Measurements from ENCODE around the gene VPREB3. TPM values are rescaled to one million over a fixed set of nuclear protein-coding genes. Genes with fewer than 3 reads are reported as not detected.
A peak's percentile ranks its signal among the peaks of the same experiment; 100 is the strongest.

Gene VPREB3
- total and polyA plus RNA-seq, 2 donors (not counting 1 experiment from before 2014, with no cell fraction given) = 92.7 to 461 TPM

DNA sequence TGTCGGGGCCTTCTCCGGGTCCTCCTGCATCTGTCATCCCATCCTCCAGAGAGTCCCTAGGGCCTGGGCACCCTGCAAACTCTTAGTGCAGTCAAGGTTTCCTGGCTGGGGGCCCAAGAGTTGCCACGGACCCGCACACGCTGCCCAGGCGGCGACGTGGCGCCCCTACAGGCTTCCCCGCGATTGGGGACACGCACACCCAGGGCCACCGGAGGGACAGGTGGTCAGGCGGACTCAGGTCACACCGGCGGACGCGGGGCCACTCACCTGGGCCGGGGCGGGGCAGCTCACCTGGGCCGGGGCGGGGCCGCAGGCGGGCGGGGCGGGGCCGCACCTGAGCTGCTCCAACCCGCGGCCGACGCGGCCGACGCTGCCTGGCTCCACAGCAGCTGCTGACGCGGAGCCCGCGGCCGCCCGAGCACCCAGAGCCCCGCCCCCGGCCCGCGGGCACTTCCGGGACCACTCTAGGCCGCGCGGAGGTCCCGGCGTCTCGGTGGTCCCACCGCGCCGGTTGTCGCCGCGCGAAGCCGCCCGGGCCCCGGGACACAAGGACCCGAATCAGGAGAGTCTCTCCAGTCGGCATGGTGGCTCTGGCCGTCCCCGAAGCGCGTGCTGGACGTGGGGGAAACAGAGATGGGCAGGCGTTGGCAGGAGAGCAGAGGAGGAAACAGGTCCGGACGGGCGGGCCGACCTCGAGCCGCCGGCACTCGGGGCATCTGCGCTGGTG is 3.3 kb downstream of the VPREB3 start, which contains the start of gene ZNF70:
Gene ZNF70, minus strand, starts transcription at position 399 of the 727 bp plus-strand sequence. CDS start 5,972 bp downstream, outside the sequence.
- Histone ChIP-seq H3K9ac (ENCODE audit: low read length) (peak within 1 kb of the TSS; percentile 89), H4K20me1 (ENCODE audit: control insufficient read depth, insufficient read depth, low read length, poor library complexity, severe bottlenecking) (no peaks in the 10 kb centered on the region), H3K79me2 (ENCODE audit: control insufficient read depth, insufficient read depth, low read length) (peaks cover 39% of the 10 kb centered on the region), H2AFZ (ENCODE audit: insufficient read depth, low read depth, low read length, poor library complexity, severe bottlenecking) (peak within 1 kb of the TSS; percentile 88), H3K36me3 (replicated peaks in 1 of 2; ENCODE audit: control extremely low read depth in 1 of 2, control insufficient read depth in 1 of 2, extremely low read depth in 1 of 2, insufficient read depth in 2 of 2, low read length in 1 of 2) (peaks cover 0 to 2% of the 10 kb centered on the region in 2 experiments), H3K9me3 (ENCODE audit: control extremely low read depth in 1 of 3, control insufficient read depth in 2 of 3, insufficient read depth in 1 of 3, low read length in 2 of 3) (peaks cover 0 to under 1% (median 0%) of the 10 kb centered on the region in 3 donors), H3K27me3 (replicated peaks in 1 of 4; ENCODE audit: control extremely low read depth in 1 of 4, control insufficient read depth in 3 of 4, insufficient read depth in 4 of 4, low read length in 3 of 4) (no peaks in the 10 kb centered on the region), H3K27ac (ENCODE audit: low read length in 2 of 2) (peak within 1 kb of the TSS; percentile 85 to 98), H3K4me2 (replicated peaks; ENCODE audit: low read depth, low read length, poor library complexity, severe bottlenecking) (peak within 1 kb of the TSS; percentile 97), H3K4me3 (ENCODE audit: control extremely low read depth in 1 of 5, extremely low read depth in 1 of 5, insufficient read depth in 1 of 5, low read depth in 2 of 5, low read length in 4 of 5) (peak within 1 kb of the TSS; percentile 6 to 88 (median 83)), H3K4me1 (ENCODE audit: control insufficient read depth in 2 of 2, insufficient read depth in 2 of 2, low read length in 2 of 2) (peaks cover 24 to 53% of the 10 kb centered on the region in 2 donors)
- ATAC-seq (ENCODE audit: low read depth) (peak; percentile 56), DNase-seq (peak; percentile 92)
- TF ChIP-seq, protein P1, sequence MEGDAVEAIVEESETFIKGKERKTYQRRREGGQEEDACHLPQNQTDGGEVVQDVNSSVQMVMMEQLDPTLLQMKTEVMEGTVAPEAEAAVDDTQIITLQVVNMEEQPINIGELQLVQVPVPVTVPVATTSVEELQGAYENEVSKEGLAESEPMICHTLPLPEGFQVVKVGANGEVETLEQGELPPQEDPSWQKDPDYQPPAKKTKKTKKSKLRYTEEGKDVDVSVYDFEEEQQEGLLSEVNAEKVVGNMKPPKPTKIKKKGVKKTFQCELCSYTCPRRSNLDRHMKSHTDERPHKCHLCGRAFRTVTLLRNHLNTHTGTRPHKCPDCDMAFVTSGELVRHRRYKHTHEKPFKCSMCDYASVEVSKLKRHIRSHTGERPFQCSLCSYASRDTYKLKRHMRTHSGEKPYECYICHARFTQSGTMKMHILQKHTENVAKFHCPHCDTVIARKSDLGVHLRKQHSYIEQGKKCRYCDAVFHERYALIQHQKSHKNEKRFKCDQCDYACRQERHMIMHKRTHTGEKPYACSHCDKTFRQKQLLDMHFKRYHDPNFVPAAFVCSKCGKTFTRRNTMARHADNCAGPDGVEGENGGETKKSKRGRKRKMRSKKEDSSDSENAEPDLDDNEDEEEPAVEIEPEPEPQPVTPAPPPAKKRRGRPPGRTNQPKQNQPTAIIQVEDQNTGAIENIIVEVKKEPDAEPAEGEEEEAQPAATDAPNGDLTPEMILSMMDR (IDR thresholded peaks at IDR 0.05) = no peak
- no peak for TF ChIP-seq EZH2 (IDR thresholded peaks at IDR 0.05; ENCODE audit: borderline replicate concordance, insufficient read depth, low read depth, low read length, poor library complexity, severe bottlenecking)
- no peaks in the 10 kb centered on the region for H3K9me3 Mint-ChIP-seq (ENCODE audit: insufficient read depth)
- CTCF ChIA-PET = interaction anchor here (0.9 to 13.0 kb wide), 7 partner anchors 13 to 123 kb away, joined by 3 to 188 read pairs (median 4); partner anchors contain the start of genes C22orf15, CHCHD10 and MMP11
- under 1% methylated on average over 78 of the region's 78 CpGs for WGBS (ENCODE audit: insufficient coverage)
- intact Hi-C loops (cut with micrococcal nuclease) = loop anchor here (1.0 kb wide), 1 partner anchor 34 kb away; no protein-coding TSS in a partner anchor
- peak within 1 kb of the TSS; percentile 99 for H3K27ac Mint-ChIP-seq
- POLR2A ChIA-PET = interaction anchor here (0.6 to 8.1 kb wide), 13 partner anchors 16 to 260 kb away, joined by 3 to 174 read pairs (median 12); partner anchors contain the start of genes C22orf15, CHCHD10, DERL3 and MIF
- H3K4me3 Mint-ChIP-seq = peak within 1 kb of the TSS; percentile 93
- H3K4me1 Mint-ChIP-seq = peaks cover 55% of the 10 kb centered on the region
- no peaks in the 10 kb centered on the region for H3K27me3 Mint-ChIP-seq

All from B cell (primary cell).